H9 (cell line): ENCODE measurements around the gene GLB1L2. TPM values are rescaled to one million over a fixed set of nuclear protein-coding genes. Genes with fewer than 3 reads are reported as not detected.
"Not testable (repeated sequence)": the region's sequence is repeated elsewhere in the genome, so short reads cannot be mapped to it uniquely, and the experiment has no call there.

Source experiments
- DNase-seq: peaks from one replicate; pipeline ENCODE4 v3.0.0-alpha.2; 2017
- H2AFZ ChIP-seq: one replicate; pipeline ENCODE4 v1.6.1; 2013; ENCODE audit warnings: mild to moderate bottlenecking, low read length, control low read depth, moderate library complexity
- H2AK5ac ChIP-seq: 2 replicates; pipeline ENCODE4 v1.6.1; 2013; ENCODE audit warnings: low read length, control low read depth, mixed read lengths; ENCODE audit not compliant: insufficient read length
- H2BK120ac ChIP-seq: one replicate; pipeline ENCODE4 v1.6.1; 2013; ENCODE audit warnings: low read depth, mild to moderate bottlenecking, low read length, control low read depth, inconsistent platforms; ENCODE audit not compliant: poor library complexity, severe bottlenecking
- H2BK12ac ChIP-seq: 2 replicates; pipeline ENCODE4 v1.6.1; 2013; ENCODE audit warnings: low read length, control low read depth, mixed read lengths, low read depth; ENCODE audit not compliant: insufficient read length
- H2BK15ac ChIP-seq: 2 replicates; pipeline ENCODE4 v1.6.1; 2013; ENCODE audit warnings: low read depth, low read length, control low read depth
- H2BK20ac ChIP-seq: one replicate; pipeline ENCODE4 v1.6.1; 2013; ENCODE audit warnings: low read depth, mild to moderate bottlenecking, low read length, control low read depth, inconsistent platforms; ENCODE audit not compliant: poor library complexity, severe bottlenecking
- H2BK5ac ChIP-seq: 2 replicates; pipeline ENCODE4 v1.6.1; 2013; ENCODE audit warnings: low read length, control low read depth, mixed read lengths; ENCODE audit not compliant: insufficient read length
- H3K14ac ChIP-seq: 2 replicates; pipeline ENCODE4 v1.6.1; 2013; ENCODE audit warnings: low read length, control low read depth; ENCODE audit not compliant: insufficient read depth
- H3K18ac ChIP-seq: 2 replicates; pipeline ENCODE4 v1.6.1; 2013; ENCODE audit warnings: low read depth, mild to moderate bottlenecking, mixed read lengths, low read length, control low read depth; ENCODE audit not compliant: insufficient read length
- H3K23ac ChIP-seq: 2 replicates; pipeline ENCODE4 v1.6.1; 2013; ENCODE audit warnings: low read length, control low read depth, mixed read lengths, low read depth; ENCODE audit not compliant: insufficient read length
- H3K23me2 ChIP-seq: 2 replicates; pipeline ENCODE4 v1.6.1; 2013; ENCODE audit warnings: low read depth, mild to moderate bottlenecking, mixed read lengths, low read length, control low read depth; ENCODE audit not compliant: insufficient read length, poor library complexity, severe bottlenecking
- H3K27ac ChIP-seq: 2 replicates; pipeline ENCODE4 v1.5.1; 2013; ENCODE audit warnings: low read length, control low read depth, mixed read lengths, low read depth; ENCODE audit not compliant: insufficient read length
- H3K27me3 ChIP-seq: 2 replicates; pipeline ENCODE4 v1.6.1; 2013; ENCODE audit warnings: low read length, control low read depth, inconsistent platforms; ENCODE audit not compliant: insufficient read depth
- H3K4ac ChIP-seq: 2 replicates; pipeline ENCODE4 v1.6.1; 2013; ENCODE audit warnings: low read depth, mild to moderate bottlenecking, control low read depth, inconsistent platforms, low read length, moderate library complexity
- H3K4me1 ChIP-seq: 2 replicates; pipeline ENCODE4 v1.6.1; 2013; ENCODE audit warnings: low read length, control low read depth, inconsistent platforms; ENCODE audit not compliant: insufficient read depth
- H3K4me2 ChIP-seq: 2 replicates; pipeline ENCODE4 v1.6.1; 2013; ENCODE audit warnings: low read length, control low read depth, mixed read lengths; ENCODE audit not compliant: insufficient read length, insufficient read depth
- H3K56ac ChIP-seq: 2 replicates; pipeline ENCODE4 v1.6.1; 2013; ENCODE audit warnings: low read depth, mild to moderate bottlenecking, mixed read lengths, low read length, control low read depth; ENCODE audit not compliant: insufficient read length
- H3K79me1 ChIP-seq: 2 replicates; pipeline ENCODE4 v1.6.1; 2013; ENCODE audit warnings: low read depth, mild to moderate bottlenecking, moderate library complexity, low read length, control low read depth, inconsistent platforms; ENCODE audit not compliant: insufficient read depth, poor library complexity, severe bottlenecking
- H3K79me2 ChIP-seq: 2 replicates; pipeline ENCODE4 v1.6.1; 2013; ENCODE audit warnings: low read length, control low read depth, inconsistent platforms; ENCODE audit not compliant: insufficient read depth
- H3K9ac ChIP-seq: 2 replicates; pipeline ENCODE4 v1.6.1; 2013; ENCODE audit warnings: low read length, control low read depth, mixed read lengths; ENCODE audit not compliant: insufficient read length; ENCODE audit errors: extremely low read depth
- H3K9me3 ChIP-seq: one replicate; pipeline ENCODE4 v1.6.1; 2013; ENCODE audit warnings: low read depth, low read length, inconsistent platforms; ENCODE audit not compliant: control insufficient read depth
- H3T11ph ChIP-seq: one replicate; pipeline ENCODE4 v1.6.1; 2013; ENCODE audit warnings: mild to moderate bottlenecking, low read length, control low read depth, inconsistent platforms
- H4K20me1 ChIP-seq: one replicate; pipeline ENCODE4 v1.6.1; 2013; ENCODE audit not compliant: control insufficient read depth, insufficient read length, insufficient read depth
- H4K5ac ChIP-seq: 2 replicates; pipeline ENCODE4 v1.6.1; 2013; ENCODE audit warnings: low read depth, mild to moderate bottlenecking, mixed read lengths, low read length, control low read depth; ENCODE audit not compliant: insufficient read length
- H4K8ac ChIP-seq: replicated peaks from 2 replicates; pipeline ENCODE4 v1.6.1; 2013; ENCODE audit warnings: low read length, control low read depth, mixed read lengths, low read depth; ENCODE audit not compliant: insufficient read length
- H4K91ac ChIP-seq: 2 replicates; pipeline ENCODE4 v1.6.1; 2013; ENCODE audit warnings: low read depth, mild to moderate bottlenecking, moderate library complexity, mixed read lengths, low read length, control low read depth; ENCODE audit not compliant: insufficient read length
- H3K27ac Mint-ChIP-seq, 3 experiments: 2 replicates in 2 of 3; 3 replicates in 1 of 3; pipeline ENCODE4 v1.8.0; 2020 to 2021; ENCODE audit warnings: mixed read lengths in 3 of 3, mild to moderate bottlenecking in 1 of 3, moderate library complexity in 1 of 3
- H3K27me3 Mint-ChIP-seq: 2 replicates; pipeline ENCODE4 v1.8.0; 2021; ENCODE audit warnings: low read depth, mild to moderate bottlenecking, moderate library complexity, mixed read lengths
- H3K36me3 Mint-ChIP-seq, 3 experiments: 2 replicates in 2 of 3; 3 replicates in 1 of 3; pipeline ENCODE4 v1.8.0; 2020 to 2021; ENCODE audit warnings: low read depth in 3 of 3, mixed read lengths in 3 of 3; ENCODE audit not compliant: insufficient read depth in 1 of 3
- H3K4me1 Mint-ChIP-seq, 2 experiments: 2 replicates each; pipeline ENCODE4 v1.8.0; 2020; ENCODE audit warnings: mixed read lengths in 2 of 2
- H3K4me3 Mint-ChIP-seq, 2 experiments: 2 replicates in 1 of 2; 3 replicates in 1 of 2; pipeline ENCODE4 v1.8.0; 2020 to 2021; ENCODE audit warnings: mild to moderate bottlenecking in 2 of 2, mixed read lengths in 2 of 2, moderate library complexity in 1 of 2
- H3K9me3 Mint-ChIP-seq, 2 experiments: 2 replicates in 1 of 2; 3 replicates in 1 of 2; pipeline ENCODE4 v1.8.0; 2020; ENCODE audit warnings: mild to moderate bottlenecking in 2 of 2, mixed read lengths in 2 of 2, moderate library complexity in 1 of 2
- WGBS: extraction: QIAGEN DNeasy Blood & Tissue Kit; methylation state at CpG from one replicate; pipeline ENCODE4 v1.1.7; 2013; ENCODE audit warnings: missing lambda C conversion rate, low lambda C conversion rate, mixed read lengths; ENCODE audit not compliant: insufficient read length; ENCODE audit errors: extremely low coverage; 5-methylcytosine and 5-hydroxymethylcytosine counted together
- total RNA-seq: library from RNA; stranded (reverse); gene quantifications from 2 replicates; pipeline ENCODE4 v1.2.1, GENCODE V29; 2021
- TF ChIP-seq, protein P1 (sequence below): fragments of 200-600 bp; sonication (generic); conservative IDR thresholded peaks from 3 replicates; pipeline ENCODE4 v1.8.0; 2021; ENCODE audit warnings: antibody characterized with exemption, mild to moderate bottlenecking

GLB1L2 gene
- total RNA-seq, 1 experiment from 2014 or later, result 2.4 TPM

DNA sequence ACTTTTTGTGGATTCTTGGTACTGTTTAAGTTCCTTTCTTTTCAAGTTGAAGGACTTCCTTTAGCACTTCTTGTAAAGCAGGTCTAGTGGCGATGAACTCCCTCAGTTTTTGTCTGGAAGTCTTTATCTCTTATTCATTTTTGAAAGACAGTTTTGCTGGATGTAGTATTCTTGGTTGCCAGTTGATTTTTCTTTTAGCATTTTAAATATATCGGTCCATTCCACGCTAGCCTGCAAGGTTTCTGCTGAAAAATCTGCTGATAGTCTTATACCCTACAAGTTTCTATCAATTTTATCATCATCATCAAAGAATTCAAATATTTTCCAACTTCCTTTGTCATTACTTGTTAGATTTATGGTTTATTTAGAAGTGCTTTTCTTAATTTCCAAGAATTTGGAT lies 14.7 kb upstream of the GLB1L2 start:
- no peak overlapping the region for H3K4me2 ChIP-seq
- H3K23me2 ChIP-seq, result no peaks in the 10 kb centered on the region
- Mint-ChIP-seq H3K36me3 (peaks cover 28 to 54% (median 36%) of the 10 kb centered on the region in 3 experiments), H3K4me1 (peaks cover 0 to 2% of the 10 kb centered on the region in 2 experiments; a peak in 3 of 4 replicates), H3K27me3 (no peaks in the 10 kb centered on the region; the same call in 1 of the 2 replicates), H3K9me3 (peaks cover 0 to 3% of the 10 kb centered on the region in 2 experiments; a peak in 2 of 5 replicates), H3K4me3 (no peak overlapping the region), H3K27ac (no peak overlapping the region)
- no peak overlapping the region for H2AK5ac ChIP-seq
- H4K20me1 ChIP-seq, result no peaks in the 10 kb centered on the region
- no peak overlapping the region for H3K14ac ChIP-seq
- H3K27me3 ChIP-seq, result no peaks in the 10 kb centered on the region
- H3K27ac ChIP-seq, result no peak overlapping the region
- no peak overlapping the region for H4K91ac ChIP-seq
- no peak overlapping the region for H3K18ac ChIP-seq
- no peak overlapping the region for H3K9ac ChIP-seq
- no peak overlapping the region for H3K4ac ChIP-seq
- no peak for DNase-seq
- no peak overlapping the region for H3T11ph ChIP-seq
- no peak overlapping the region for H2AFZ ChIP-seq
- WGBS, result no CpG with 5 or more reads among the region's 3 CpGs
- no peak overlapping the region for H2BK120ac ChIP-seq
- H3K23ac ChIP-seq, result no peak overlapping the region
- H4K5ac ChIP-seq, result no peak overlapping the region
- no peak overlapping the region for H2BK20ac ChIP-seq
- no peaks in the 10 kb centered on the region for H3K4me1 ChIP-seq
- TF ChIP-seq, protein P1, sequence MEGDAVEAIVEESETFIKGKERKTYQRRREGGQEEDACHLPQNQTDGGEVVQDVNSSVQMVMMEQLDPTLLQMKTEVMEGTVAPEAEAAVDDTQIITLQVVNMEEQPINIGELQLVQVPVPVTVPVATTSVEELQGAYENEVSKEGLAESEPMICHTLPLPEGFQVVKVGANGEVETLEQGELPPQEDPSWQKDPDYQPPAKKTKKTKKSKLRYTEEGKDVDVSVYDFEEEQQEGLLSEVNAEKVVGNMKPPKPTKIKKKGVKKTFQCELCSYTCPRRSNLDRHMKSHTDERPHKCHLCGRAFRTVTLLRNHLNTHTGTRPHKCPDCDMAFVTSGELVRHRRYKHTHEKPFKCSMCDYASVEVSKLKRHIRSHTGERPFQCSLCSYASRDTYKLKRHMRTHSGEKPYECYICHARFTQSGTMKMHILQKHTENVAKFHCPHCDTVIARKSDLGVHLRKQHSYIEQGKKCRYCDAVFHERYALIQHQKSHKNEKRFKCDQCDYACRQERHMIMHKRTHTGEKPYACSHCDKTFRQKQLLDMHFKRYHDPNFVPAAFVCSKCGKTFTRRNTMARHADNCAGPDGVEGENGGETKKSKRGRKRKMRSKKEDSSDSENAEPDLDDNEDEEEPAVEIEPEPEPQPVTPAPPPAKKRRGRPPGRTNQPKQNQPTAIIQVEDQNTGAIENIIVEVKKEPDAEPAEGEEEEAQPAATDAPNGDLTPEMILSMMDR, result no peak
- H3K79me2 ChIP-seq, result no peaks in the 10 kb centered on the region
- H2BK15ac ChIP-seq, result no peak overlapping the region
- no peak overlapping the region for H3K56ac ChIP-seq
- H3K9me3 ChIP-seq, result peaks cover 5% of the 10 kb centered on the region
- H2BK12ac ChIP-seq, result no peak overlapping the region
- no peaks in the 10 kb centered on the region for H3K79me1 ChIP-seq
- H2BK5ac ChIP-seq, result no peak overlapping the region
- no peak overlapping the region for H4K8ac ChIP-seq

GRCh38 chr11:134321373-134321772 lies 10.4 kb upstream of the GLB1L2 start:
- H3K4me3 Mint-ChIP-seq, H3K79me1 ChIP-seq, H3K4me1 Mint-ChIP-seq, H3K79me2 ChIP-seq, H3K4ac ChIP-seq, H2BK15ac ChIP-seq, H4K5ac ChIP-seq, H3K27me3 ChIP-seq, H3K14ac ChIP-seq, H3K56ac ChIP-seq, H4K91ac ChIP-seq, H2AK5ac ChIP-seq, H3K23me2 ChIP-seq, H4K20me1 ChIP-seq, H2BK120ac ChIP-seq, H3K27ac Mint-ChIP-seq, H3K9me3 Mint-ChIP-seq, H3K18ac ChIP-seq, H2BK12ac ChIP-seq, H3K27ac ChIP-seq, H3T11ph ChIP-seq, H3K27me3 Mint-ChIP-seq, H3K4me1 ChIP-seq, H3K4me2 ChIP-seq, H3K23ac ChIP-seq, H3K9me3 ChIP-seq, H3K9ac ChIP-seq, H4K8ac ChIP-seq, H2AFZ ChIP-seq, DNase-seq, H2BK20ac ChIP-seq, H2BK5ac ChIP-seq: not testable (repeated sequence)
- no CpG with 5 or more reads among the region's 2 CpGs for WGBS
- peaks cover 25 to 42% (median 36%) of the 10 kb centered on the region in 3 experiments for H3K36me3 Mint-ChIP-seq
